ENCODE measurements around the gene ZP3.
"Not testable (repeated sequence)": the region's sequence is repeated elsewhere in the genome, so short reads cannot be mapped to it uniquely, and the experiment has no call there.

ZP3 gene

GRCh38 chr7:76440404-76440803, 15.7 kb downstream of the ZP3 start:
- DNase-seq (ENCODE audit: low read depth in 2 of 2), result not testable (repeated sequence)

GRCh38 chr7:76441792-76442191, 17.0 kb downstream of the ZP3 start:
- DNase-seq (ENCODE audit: low read depth in 2 of 2), result not testable (repeated sequence)

DNA sequence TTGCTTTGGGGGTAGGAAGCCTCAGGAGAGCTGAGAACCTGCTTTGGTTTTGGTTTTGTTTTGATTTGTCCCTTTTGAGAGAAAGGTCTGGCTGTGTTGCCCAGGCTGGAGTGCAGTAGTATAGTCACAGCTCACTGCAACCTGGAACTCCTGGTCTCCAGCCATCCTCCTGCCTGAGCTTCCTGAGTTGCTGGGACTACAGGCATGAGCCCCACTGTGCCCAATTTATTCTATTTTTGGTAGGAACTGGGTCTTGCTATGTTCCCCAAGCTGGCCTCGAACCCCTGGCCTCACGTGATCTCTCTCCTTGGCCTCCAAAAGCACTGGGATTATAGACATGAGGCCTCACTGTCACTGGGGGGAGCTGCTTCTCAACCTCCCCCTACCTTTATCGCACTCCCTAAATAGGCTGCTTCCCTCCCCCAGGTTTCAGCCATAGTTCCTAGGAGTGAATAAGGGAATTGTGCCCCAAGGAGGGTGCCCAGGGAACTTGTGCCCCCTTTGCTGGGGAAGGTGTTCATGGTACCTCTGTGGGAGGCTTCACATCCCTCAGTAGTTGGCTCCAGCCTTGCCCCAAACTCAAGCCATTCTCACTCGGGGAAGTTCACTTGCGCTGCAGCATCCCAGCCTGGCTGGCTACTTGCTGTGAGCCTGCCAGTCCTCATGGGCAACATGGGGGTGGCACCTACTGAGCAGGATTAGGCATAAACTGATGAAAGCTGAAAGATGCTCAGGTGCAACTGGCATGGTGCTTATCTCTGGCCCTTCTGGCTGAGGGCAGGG, 18.1 kb downstream of the ZP3 start:
- DNase-seq (ENCODE audit: low read depth in 2 of 2), result not testable (repeated sequence)

GRCh38 chr7:76443846-76444245, 19.1 kb downstream of the ZP3 start:
- DNase-seq (ENCODE audit: low read depth in 2 of 2), result not testable (repeated sequence)

DNA sequence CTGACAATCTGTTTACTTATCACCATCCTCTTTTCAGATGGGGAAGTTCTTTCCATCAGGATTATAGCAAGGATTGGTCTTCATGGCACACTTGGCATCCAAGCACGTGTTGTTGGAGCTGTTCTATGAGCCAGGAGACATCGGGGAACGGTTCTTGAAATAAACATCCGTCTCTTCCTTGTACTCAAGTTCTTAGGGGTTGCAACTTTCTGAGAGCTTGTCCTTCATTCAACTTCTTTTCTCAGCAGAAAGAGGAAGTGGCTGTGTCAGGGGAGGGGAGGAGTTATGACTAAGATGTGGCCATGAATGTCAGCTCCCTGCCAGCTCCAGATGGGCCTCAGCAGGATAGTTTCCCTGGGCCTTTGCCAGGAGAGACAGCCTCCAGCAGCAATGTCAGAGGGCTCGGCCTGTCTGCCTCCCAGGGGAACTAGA, 20.8 kb downstream of the ZP3 start:
- DNase-seq (ENCODE audit: low read depth in 2 of 2), result not testable (repeated sequence)

GRCh38 chr7:76457017-76457416, 32.3 kb downstream of the ZP3 start:
- DNase-seq (ENCODE audit: low read depth in 2 of 2), result not testable (repeated sequence)

GRCh38 chr7:76458504-76458903, 33.8 kb downstream of the ZP3 start:
- not testable (repeated sequence) for DNase-seq (ENCODE audit: low read depth in 2 of 2)

- not testable (repeated sequence) for DNase-seq (ENCODE audit: low read depth in 2 of 2)
Measured at GRCh38 chr7:76460767-76461166, 36.0 kb downstream of the ZP3 start.

GRCh38 chr7:76461464-76462101, 36.8 kb downstream of the ZP3 start, which contains the start of gene DTX2:
Gene DTX2 (plus strand): TSS chr7:76461709. CDS start chr7:76480510, 18,801 bp downstream.
- peak in 1 of 2 donors; percentile 27 for DNase-seq (ENCODE audit: low read depth in 2 of 2)

DNA sequence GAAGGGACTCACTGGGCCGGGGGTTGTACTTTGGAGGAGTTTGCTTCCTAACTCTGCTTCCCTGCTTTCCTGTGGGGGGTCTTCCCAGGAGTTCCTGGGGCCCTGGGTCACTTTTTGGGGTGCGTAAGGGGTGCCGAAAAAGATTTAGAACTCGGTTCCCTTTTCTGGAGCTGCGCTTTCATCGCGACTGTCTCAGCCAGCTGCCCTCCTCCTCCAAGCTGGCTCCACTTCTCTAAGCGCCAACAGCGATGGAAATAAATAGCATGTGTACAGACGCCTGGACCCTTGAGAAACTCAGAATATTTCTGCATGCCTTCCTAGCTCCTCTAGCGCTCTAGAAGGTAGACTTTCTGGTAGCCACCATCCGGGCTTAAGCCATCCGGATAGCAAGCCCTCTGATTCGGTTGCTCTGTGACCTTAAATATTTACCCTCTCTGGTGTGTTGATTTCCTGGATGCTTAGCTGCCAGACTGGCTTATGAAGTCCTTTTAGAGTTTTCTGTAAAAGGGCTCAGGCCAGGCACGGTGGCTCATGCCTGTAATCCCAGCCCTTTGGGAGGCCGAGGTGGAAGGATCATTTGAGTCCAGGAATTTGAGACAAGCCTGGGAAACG, 37.6 kb downstream of the ZP3 start:
- not testable (repeated sequence) for DNase-seq (ENCODE audit: low read depth in 2 of 2)

DNA sequence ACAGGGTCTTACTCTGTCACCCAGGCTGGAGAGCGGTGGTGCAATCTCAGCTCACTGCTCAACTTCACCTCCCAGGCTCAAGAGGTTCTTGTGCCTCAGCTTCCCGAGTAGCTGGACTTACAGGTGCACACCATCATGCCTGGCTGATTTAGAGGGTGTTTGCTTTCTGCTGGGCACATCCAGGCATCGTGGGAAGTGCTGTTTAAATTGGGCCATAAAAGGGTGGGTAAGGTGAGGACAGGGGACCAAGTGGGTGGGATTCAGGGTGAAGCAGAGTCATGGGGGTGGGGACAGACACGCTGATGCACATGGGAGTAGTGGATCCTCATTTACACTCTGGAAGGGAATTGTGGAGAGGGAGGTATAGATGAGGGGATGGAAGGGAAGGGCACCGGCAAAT, 40.2 kb downstream of the ZP3 start:
- DNase-seq (ENCODE audit: low read depth in 2 of 2), result not testable (repeated sequence)

GRCh38 chr7:76465950-76466349, 41.2 kb downstream of the ZP3 start:
- not testable (repeated sequence) for DNase-seq (ENCODE audit: low read depth in 2 of 2)

GRCh38 chr7:76467743-76468404, 43.1 kb downstream of the ZP3 start:
- DNase-seq (ENCODE audit: low read depth in 2 of 2), result not testable (repeated sequence)

GRCh38 chr7:76471556-76472221, 46.9 kb downstream of the ZP3 start:
- DNase-seq (ENCODE audit: low read depth in 2 of 2), result not testable (repeated sequence)

- DNase-seq (ENCODE audit: low read depth in 2 of 2), result not testable (repeated sequence)
Measured at GRCh38 chr7:76473097-76473496, 48.3 kb downstream of the ZP3 start.

DNA sequence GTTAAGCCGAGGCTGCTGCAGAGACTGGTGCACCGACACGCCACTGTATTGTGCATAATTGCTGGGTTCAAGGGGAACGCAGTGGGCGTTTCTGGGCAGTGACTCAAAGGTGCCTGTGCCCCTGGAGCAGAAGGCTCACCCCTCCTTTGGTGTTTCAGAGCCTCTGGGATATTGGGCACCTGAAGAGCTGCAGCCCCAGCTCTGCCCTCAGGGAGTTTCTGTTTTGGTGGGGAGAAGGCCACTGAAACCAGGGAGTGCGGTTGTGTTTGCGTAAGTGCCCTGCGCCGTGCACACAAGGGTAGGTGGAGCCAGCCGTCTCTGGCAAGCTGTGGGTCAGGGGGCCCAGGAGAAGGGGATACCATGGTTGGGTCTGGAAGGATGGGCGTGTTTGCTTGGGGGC, 51.5 kb downstream of the ZP3 start:
- not testable (repeated sequence) for DNase-seq (ENCODE audit: low read depth in 2 of 2)

GRCh38 chr7:76476742-76477474, 52.2 kb downstream of the ZP3 start:
- not testable (repeated sequence) for DNase-seq (ENCODE audit: low read depth in 2 of 2)

DNA sequence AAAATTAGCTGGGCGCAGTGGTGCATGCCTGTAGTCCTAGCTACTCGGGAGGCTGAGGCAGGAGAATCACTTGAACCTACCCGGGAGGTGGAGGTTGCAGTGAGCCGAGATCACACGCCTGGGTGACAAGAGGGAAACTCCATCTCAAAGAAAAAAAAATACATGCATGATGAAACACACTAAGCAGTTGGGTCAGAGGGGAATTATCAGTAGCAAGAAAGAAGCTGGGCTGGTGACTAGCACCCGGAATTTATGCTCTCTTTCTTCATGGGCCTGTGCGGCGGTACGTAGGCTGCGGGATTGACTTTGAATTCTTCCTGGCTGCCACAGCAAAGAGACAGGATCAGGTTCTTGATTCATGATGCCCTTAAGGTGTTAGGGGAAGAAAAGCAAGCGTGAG, 54.9 kb downstream of the ZP3 start:
- not testable (repeated sequence) for DNase-seq (ENCODE audit: low read depth in 2 of 2)

DNA sequence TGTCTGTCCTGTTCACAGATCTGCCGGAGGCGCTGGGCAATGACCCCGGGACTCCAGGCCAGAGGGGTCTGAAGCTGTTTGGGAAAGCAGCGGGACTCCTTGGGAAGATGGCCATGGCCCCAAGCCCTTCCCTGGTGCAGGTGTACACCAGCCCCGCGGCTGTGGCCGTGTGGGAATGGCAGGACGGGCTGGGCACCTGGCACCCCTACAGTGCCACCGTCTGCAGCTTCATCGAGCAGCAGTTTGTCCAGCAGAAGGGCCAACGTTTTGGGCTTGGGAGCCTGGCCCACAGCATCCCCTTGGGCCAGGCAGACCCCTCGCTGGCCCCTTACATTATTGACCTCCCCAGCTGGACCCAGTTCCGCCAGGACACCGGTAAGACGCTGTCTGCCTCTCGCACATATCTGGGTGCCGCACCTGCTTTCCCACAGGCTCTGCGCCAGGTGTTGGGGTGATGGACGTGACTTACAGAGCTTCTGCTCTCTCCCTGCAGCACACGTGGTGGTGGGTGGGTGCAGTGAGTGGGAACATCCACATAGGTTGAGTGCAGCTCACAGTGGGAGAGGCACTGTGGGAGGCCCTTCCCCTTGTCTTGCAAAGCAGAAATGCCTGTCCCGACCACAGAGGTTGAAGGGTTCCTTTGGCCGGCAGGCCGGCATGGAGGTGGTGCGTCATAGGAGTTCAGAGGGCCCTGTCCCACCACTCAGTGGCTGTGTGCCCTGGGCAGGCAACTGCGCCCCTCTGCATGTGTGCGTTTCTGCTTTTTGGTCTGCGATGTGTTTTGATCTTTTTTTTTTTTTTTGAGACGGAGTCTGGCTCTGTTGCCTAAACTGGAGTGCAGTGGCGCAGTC, 55.9 kb downstream of the ZP3 start:
- DNase-seq (ENCODE audit: low read depth in 2 of 2), result not testable (repeated sequence)

DNA sequence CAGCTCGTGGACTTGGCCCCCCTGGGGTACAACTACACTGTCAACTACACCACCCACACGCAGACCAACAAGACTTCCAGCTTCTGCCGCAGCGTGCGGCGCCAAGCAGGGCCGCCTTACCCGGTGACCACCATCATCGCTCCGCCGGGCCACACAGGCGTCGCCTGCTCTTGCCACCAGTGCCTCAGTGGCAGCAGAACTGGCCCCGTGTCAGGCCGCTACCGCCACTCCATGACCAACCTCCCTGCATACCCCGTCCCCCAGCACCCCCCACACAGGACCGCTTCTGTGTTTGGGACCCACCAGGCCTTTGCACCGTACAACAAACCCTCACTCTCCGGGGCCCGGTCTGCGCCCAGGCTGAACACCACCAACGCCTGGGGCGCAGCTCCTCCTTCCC, 57.9 kb downstream of the ZP3 start:
- DNase-seq (ENCODE audit: low read depth in 2 of 2), result not testable (repeated sequence)
